Common myeloid progenitor, CD34-positive (primary cell): ENCODE results near the gene ZFHX3.
A peak's percentile ranks its signal among the peaks of the same experiment; 100 is the strongest.

Experiments
- CTCF ChIA-PET: fragments of 350-600 bp; sonication (Branson Sonifier 250); formaldehyde crosslinking; loops from one replicate; lab custom pipeline; 2021; ENCODE audit warnings: antibody characterized with exemption; lab: Charles Lee
- POLR2A ChIA-PET: fragments of 350-600 bp; sonication (Branson Sonifier 250); formaldehyde crosslinking; loops from one replicate; lab custom pipeline; 2021; ENCODE audit warnings: antibody characterized with exemption; lab: Charles Lee
- DNase-seq, 3 donors: peaks; one replicate each; pipeline versions ENCODE4 v3.0.0 to v3.0.0-alpha.2; 2013
- H3K27ac ChIP-seq, 2 experiments: 1 replicate in 1 of 2; 2 replicates in 1 of 2; pipeline ENCODE4 v1.7.0; 2013; ENCODE audit warnings: inconsistent platforms in 2 of 2, low read length in 2 of 2, mild to moderate bottlenecking in 2 of 2, low read depth in 1 of 2, moderate library complexity in 1 of 2; ENCODE audit not compliant: severe bottlenecking in 2 of 2, insufficient read depth in 1 of 2, poor library complexity in 1 of 2
- H3K27me3 ChIP-seq, 5 experiments: replicated peaks in 2 of 5; 1 replicate in 3 of 5; 2 replicates in 2 of 5; pipeline versions ENCODE4 v1.6.1 to v1.7.0; 2013; ENCODE audit warnings: low read length in 4 of 5, mild to moderate bottlenecking in 2 of 5, moderate library complexity in 2 of 5, inconsistent platforms in 1 of 5; ENCODE audit not compliant: insufficient read depth in 5 of 5, control insufficient read depth in 4 of 5
- H3K36me3 ChIP-seq, 4 experiments: 1 replicate in 2 of 4; 2 replicates in 2 of 4; pipeline versions ENCODE4 v1.6.1 to v1.7.0; 2013; ENCODE audit warnings: low read length in 3 of 4, control low read depth in 1 of 4, mild to moderate bottlenecking in 1 of 4; ENCODE audit not compliant: control insufficient read depth in 4 of 4, insufficient read depth in 4 of 4
- H3K4me1 ChIP-seq, 4 experiments: 1 replicate in 3 of 4; 2 replicates in 1 of 4; pipeline versions ENCODE4 v1.6.1 to v1.7.1; 2013; ENCODE audit warnings: low read length in 3 of 4, mild to moderate bottlenecking in 3 of 4, control low read depth in 1 of 4, inconsistent platforms in 1 of 4, moderate library complexity in 1 of 4; ENCODE audit not compliant: control insufficient read depth in 4 of 4, insufficient read depth in 4 of 4; ENCODE audit errors: control extremely low read depth in 1 of 4
- H3K4me3 ChIP-seq, 7 experiments: 1 replicate in 4 of 7; 2 replicates in 3 of 7; pipeline versions ENCODE4 v1.5.1 to v1.7.0; 2013; ENCODE audit warnings: mild to moderate bottlenecking in 7 of 7, low read length in 6 of 7, moderate library complexity in 6 of 7, inconsistent platforms in 2 of 7, low read depth in 2 of 7, control low read depth in 1 of 7; ENCODE audit not compliant: insufficient read depth in 4 of 7, control insufficient read depth in 1 of 7; ENCODE audit errors: extremely low read depth in 1 of 7
- H3K9me3 ChIP-seq, 5 experiments: 1 replicate in 4 of 5; 2 replicates in 1 of 5; pipeline versions ENCODE4 v1.6.1 to v1.7.1; 2013; ENCODE audit warnings: low read length in 4 of 5, mild to moderate bottlenecking in 2 of 5, inconsistent platforms in 1 of 5, low read depth in 1 of 5, moderate library complexity in 1 of 5; ENCODE audit not compliant: control insufficient read depth in 4 of 5, insufficient read depth in 2 of 5; ENCODE audit errors: control extremely low read depth in 1 of 5
- WGBS: methylation state at CpG from one replicate; pipeline ENCODE4 v1.1.5; 2013; ENCODE audit not compliant: insufficient coverage; 5-methylcytosine and 5-hydroxymethylcytosine counted together

The ZFHX3 gene

DNA sequence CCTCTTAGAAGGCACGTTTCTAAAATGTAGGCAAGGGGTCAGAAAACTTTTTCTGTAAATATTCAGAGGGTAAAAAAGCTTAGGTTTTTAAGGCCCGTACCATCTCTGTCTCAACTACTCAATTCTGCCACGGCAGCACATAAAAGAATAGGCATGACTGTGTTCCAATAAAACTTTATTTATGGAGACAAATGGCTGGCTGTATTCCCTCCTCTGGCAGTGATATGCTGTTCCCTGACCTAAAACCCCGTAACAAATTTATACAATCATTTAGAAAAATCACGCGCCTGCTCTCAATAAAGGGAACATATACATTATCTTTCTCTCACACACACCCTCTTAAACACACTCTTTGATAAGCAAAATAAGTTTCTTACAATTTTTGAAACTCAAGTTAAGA, 138.7 kb downstream of the ZFHX3 start:
- no peaks in the 10 kb centered on the region for H3K9me3 ChIP-seq
- H3K4me1 ChIP-seq = peaks cover 0 to 6% (median 2%) of the 10 kb centered on the region in 4 experiments
- no peak overlapping the region for H3K4me3 ChIP-seq
- ChIA-PET POLR2A (no interaction called here), CTCF (interaction anchor here (0.7 to 1.2 kb wide), 2 partner anchors 7 to 18 kb away, joined by 4 read pairs; no protein-coding TSS in a partner anchor)
- H3K27ac ChIP-seq = no peak overlapping the region
- no peaks in the 10 kb centered on the region for H3K36me3 ChIP-seq
- no peaks in the 10 kb centered on the region for H3K27me3 ChIP-seq
- no peak for DNase-seq
- 94% methylated on average over 3 of the region's 6 CpGs for WGBS

DNA sequence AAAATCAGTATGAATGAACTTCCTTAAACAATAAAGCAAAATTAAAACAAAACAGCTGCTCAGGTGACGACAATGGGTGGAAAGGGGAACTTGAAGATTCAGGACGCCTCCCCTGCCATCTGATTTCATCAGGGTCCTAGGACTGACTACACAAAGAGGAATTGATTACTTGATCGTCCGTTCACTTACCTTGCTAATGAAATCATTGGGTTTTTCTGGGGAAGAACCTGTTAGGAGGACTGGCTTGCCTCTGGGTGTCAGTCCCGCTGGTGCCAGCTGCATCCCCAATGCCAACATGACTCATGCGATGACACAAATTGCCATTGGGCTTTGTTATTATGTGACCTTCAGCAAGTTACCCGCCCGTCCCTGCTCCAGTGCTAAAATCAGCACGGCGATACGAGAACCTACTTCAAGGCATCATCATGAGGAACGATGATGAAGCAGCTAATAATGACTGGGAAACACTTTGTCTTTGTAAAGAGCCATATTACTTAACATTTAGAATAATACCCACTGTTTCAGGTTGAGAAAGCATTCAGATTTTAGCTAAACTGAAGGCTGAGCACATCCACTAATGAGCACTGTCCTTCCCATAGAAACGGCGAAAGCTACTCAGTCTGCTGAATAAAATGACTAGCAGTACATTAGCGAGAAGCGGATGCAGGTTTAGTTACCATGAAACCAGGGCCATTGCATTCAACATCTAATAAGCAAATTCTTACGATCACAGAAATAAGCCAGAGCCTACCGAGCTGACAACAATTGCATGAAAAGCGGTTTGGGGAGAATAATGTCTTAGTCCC, 139.4 kb downstream of the ZFHX3 start:
- POLR2A ChIA-PET = no interaction called here
- no peak overlapping the region for H3K4me3 ChIP-seq
- CTCF ChIA-PET = interaction anchor here (0.8 to 1.3 kb wide), 3 partner anchors 16 to 18 kb away, joined by 3 to 4 read pairs (median 3); no protein-coding TSS in a partner anchor
- no peaks in the 10 kb centered on the region for H3K36me3 ChIP-seq
- WGBS = 81% methylated on average over 13 of the region's 19 CpGs
- H3K27me3 ChIP-seq = no peaks in the 10 kb centered on the region
- no peaks in the 10 kb centered on the region for H3K9me3 ChIP-seq
- peak; percentile 25 to 90 (median 81) for DNase-seq
- peaks cover 0 to 6% (median 2%) of the 10 kb centered on the region in 4 experiments for H3K4me1 ChIP-seq
- no peak overlapping the region for H3K27ac ChIP-seq

DNA sequence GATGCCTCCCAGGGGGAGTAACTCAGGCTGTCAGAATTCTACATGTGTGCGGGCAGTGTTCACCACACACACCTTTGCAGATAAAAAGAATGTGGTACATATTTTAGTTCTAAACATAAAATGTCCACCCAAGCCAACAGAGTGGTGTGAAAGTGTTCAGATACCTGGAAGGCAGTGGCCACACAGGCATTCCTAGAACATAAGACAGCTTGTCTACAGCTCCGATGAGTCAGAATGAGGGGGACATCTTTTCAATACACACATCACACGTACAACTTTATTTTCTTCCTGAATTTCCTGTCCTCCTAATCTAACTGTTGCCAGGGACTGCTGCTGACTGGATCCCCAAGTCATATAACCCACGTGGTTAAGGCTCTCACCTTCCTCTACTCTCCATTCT, 142.3 kb downstream of the ZFHX3 start:
- Histone ChIP-seq H3K27ac (no peak overlapping the region), H3K27me3 (no peaks in the 10 kb centered on the region), H3K9me3 (no peaks in the 10 kb centered on the region), H3K4me3 (no peak overlapping the region), H3K4me1 (peaks cover 0 to 6% (median 2%) of the 10 kb centered on the region in 4 experiments), H3K36me3 (peaks cover 0 to 2% (median 0%) of the 10 kb centered on the region in 4 experiments)
- WGBS = 85% methylated on average over 3 of the region's 4 CpGs
- CTCF ChIA-PET = no interaction called here
- DNase-seq = no peak
- POLR2A ChIA-PET = no interaction called here

DNA sequence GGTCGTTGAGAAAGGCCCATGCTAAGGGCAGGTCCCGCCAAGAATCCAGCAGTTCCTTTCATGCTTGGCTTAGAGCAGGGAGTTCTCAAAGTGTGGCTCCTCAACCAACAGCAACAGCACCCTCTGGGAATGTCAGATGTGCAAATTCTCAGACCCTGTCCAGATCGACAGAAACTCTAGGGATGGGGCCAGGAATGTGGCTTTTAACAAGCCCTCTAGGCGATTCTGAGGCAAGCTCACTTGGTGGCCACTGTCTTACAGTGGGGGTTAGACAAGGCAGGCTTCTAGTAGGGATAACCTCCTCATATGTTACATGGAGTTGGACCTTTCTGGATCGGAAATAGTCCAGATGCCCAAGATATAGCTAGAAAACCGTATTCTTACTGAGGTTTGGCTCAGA, 144.8 kb downstream of the ZFHX3 start:
- H3K9me3 ChIP-seq = no peaks in the 10 kb centered on the region
- peaks cover 0 to 4% (median 2%) of the 10 kb centered on the region in 4 experiments for H3K4me1 ChIP-seq
- H3K27ac ChIP-seq = no peak overlapping the region
- H3K36me3 ChIP-seq = peaks cover 0 to 2% (median 0%) of the 10 kb centered on the region in 4 experiments
- ChIA-PET POLR2A (no interaction called here), CTCF (no interaction called here)
- H3K27me3 ChIP-seq = no peaks in the 10 kb centered on the region
- no peak overlapping the region for H3K4me3 ChIP-seq
- WGBS = 86% methylated on average over 6 of the region's 6 CpGs
- DNase-seq = no peak

DNA sequence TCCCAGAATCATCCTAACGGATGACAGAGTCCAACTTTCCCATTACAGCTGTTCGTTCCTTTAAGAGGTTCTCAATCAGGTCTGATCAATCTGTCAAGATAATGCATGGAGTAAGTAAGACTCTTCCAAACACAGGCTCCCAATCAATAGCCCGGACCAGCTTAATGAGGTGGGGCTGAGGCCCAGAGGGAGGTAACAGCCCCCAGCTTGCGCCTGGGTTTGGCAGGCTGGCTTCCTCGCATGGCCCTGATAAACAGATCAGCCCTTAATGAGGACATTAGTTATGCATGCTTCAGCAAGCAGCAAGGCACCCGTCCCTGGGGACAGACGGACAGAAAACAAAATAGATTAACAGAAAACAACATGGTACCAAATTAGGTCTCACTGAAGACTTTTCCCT, 145.7 kb downstream of the ZFHX3 start:
- Histone ChIP-seq H3K27me3 (no peaks in the 10 kb centered on the region), H3K9me3 (no peaks in the 10 kb centered on the region), H3K4me1 (no peaks in the 10 kb centered on the region), H3K4me3 (no peak overlapping the region), H3K27ac (no peak overlapping the region), H3K36me3 (peaks cover 0 to 2% (median 0%) of the 10 kb centered on the region in 4 experiments)
- ChIA-PET POLR2A (no interaction called here), CTCF (interaction anchor here (0.7 to 1.3 kb wide), 2 partner anchors 7 to 13 kb away, joined by 3 to 4 read pairs; no protein-coding TSS in a partner anchor)
- WGBS = 100% methylated on average over 5 of the region's 7 CpGs
- DNase-seq = no peak

DNA sequence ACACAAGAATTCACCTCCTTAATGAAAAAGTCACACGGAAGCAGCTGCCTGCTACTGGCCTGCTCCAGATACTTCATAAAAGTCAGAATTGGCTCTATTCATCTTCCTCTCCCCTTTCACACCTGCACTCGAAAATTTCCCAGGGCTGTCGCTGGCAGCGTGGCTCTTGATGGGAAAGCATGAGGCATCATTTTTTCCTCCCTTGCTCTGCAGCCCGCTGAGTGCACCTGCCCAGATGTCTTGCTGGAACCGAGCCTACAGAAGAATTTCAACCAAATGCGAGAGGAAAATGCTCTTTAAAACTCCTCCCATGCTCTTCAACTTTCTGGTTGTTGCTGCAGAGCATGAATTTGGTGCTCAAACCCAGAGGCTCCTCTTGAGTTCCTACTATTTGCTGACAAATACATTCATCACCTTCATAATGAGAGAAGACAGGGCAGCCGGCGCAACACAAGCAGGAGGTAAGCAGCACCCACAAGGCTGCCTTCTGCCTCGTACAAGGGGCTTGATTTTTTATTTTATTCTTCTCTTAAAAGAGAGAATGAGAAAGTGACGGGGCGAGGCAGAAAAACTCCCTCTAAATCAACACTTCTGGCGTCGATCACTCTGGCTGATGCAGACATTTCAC, 146.8 kb downstream of the ZFHX3 start:
- ChIA-PET CTCF (interaction anchor here (1.3 kb wide), 1 partner anchor 12 kb away, joined by 3 read pairs; no protein-coding TSS in a partner anchor), POLR2A (no interaction called here)
- whole genome bisulfite sequencing = 100% methylated on average over 6 of the region's 14 CpGs
- Histone ChIP-seq H3K4me3 (no peak overlapping the region), H3K27ac (no peak overlapping the region), H3K27me3 (no peaks in the 10 kb centered on the region), H3K36me3 (peaks cover 0 to 2% (median 0%) of the 10 kb centered on the region in 4 experiments), H3K4me1 (no peaks in the 10 kb centered on the region), H3K9me3 (no peaks in the 10 kb centered on the region)
- DNase-seq = no peak
